Mesenchymal stem cell (in vitro differentiated cells and primary cell): Measurements from ENCODE around the gene PPIG.
"Not testable (repeated sequence)": the region's sequence is repeated elsewhere in the genome, so short reads cannot be mapped to it uniquely, and the experiment has no call there.

Experiments used
- DNase-seq: peaks from one replicate; pipeline ENCODE4 v3.0.0-alpha.2; 2013
- H2AFZ ChIP-seq: one replicate; pipeline ENCODE4 v1.6.1; 2013; ENCODE audit warnings: low read depth, mild to moderate bottlenecking, control low read depth, inconsistent platforms, low read length, moderate library complexity
- H2AK5ac ChIP-seq: 2 replicates; pipeline ENCODE4 v1.6.1; 2013; ENCODE audit warnings: low read length, moderate library complexity, mild to moderate bottlenecking, inconsistent platforms; ENCODE audit not compliant: severe bottlenecking
- H2BK120ac ChIP-seq: one replicate; pipeline ENCODE4 v1.6.1; 2013; ENCODE audit warnings: low read depth, mild to moderate bottlenecking, inconsistent platforms, low read length, moderate library complexity
- H2BK12ac ChIP-seq, 2 experiments: one replicate each; pipeline ENCODE4 v1.6.1; 2013; ENCODE audit warnings: inconsistent platforms in 2 of 2, low read length in 2 of 2, mild to moderate bottlenecking in 2 of 2, moderate library complexity in 2 of 2, control low read depth in 1 of 2
- H2BK15ac ChIP-seq: one replicate; pipeline ENCODE4 v1.6.1; 2013; ENCODE audit warnings: mild to moderate bottlenecking, low read depth, inconsistent platforms; ENCODE audit not compliant: poor library complexity, severe bottlenecking
- H2BK5ac ChIP-seq: 2 replicates; pipeline ENCODE4 v1.6.1; 2013; ENCODE audit warnings: low read depth, mild to moderate bottlenecking, low read length, control low read depth, inconsistent platforms; ENCODE audit not compliant: poor library complexity, severe bottlenecking
- H3K14ac ChIP-seq, 2 experiments: one replicate each; pipeline ENCODE4 v1.6.1; 2013; ENCODE audit warnings: inconsistent platforms in 2 of 2, low read length in 2 of 2, control low read depth in 1 of 2, mild to moderate bottlenecking in 1 of 2, moderate library complexity in 1 of 2
- H3K18ac ChIP-seq, 2 experiments: one replicate each; pipeline ENCODE4 v1.6.1; 2013; ENCODE audit warnings: inconsistent platforms in 2 of 2, low read length in 2 of 2, control low read depth in 1 of 2, low read depth in 1 of 2, mild to moderate bottlenecking in 1 of 2
- H3K23ac ChIP-seq, 2 experiments: one replicate each; pipeline ENCODE4 v1.6.1; 2013; ENCODE audit warnings: inconsistent platforms in 2 of 2, low read length in 2 of 2, mild to moderate bottlenecking in 2 of 2, moderate library complexity in 2 of 2, control low read depth in 1 of 2
- H3K27ac ChIP-seq: 2 replicates; pipeline ENCODE4 v1.5.1; 2013; ENCODE audit warnings: mild to moderate bottlenecking, moderate library complexity, low read length, control low read depth, inconsistent platforms; ENCODE audit not compliant: poor library complexity, severe bottlenecking
- H3K27me3 ChIP-seq, 2 experiments: 2 replicates each; pipeline versions ENCODE4 v1.6.1 to v1.7.0; 2013; ENCODE audit warnings: low read length in 2 of 2, mild to moderate bottlenecking in 2 of 2, moderate library complexity in 2 of 2, control low read depth in 1 of 2, inconsistent platforms in 1 of 2; ENCODE audit not compliant: control insufficient read depth in 1 of 2, insufficient read depth in 1 of 2
- H3K36me3 ChIP-seq, 2 experiments: 2 replicates each; pipeline versions ENCODE4 v1.6.1 to v1.7.0; 2013; ENCODE audit warnings: low read length in 2 of 2, control low read depth in 1 of 2, inconsistent platforms in 1 of 2, low read depth in 1 of 2, mild to moderate bottlenecking in 1 of 2; ENCODE audit not compliant: insufficient read depth in 2 of 2, control insufficient read depth in 1 of 2
- H3K4ac ChIP-seq, 2 experiments: one replicate each; pipeline ENCODE4 v1.6.1; 2013; ENCODE audit warnings: inconsistent platforms in 2 of 2, low read length in 2 of 2, mild to moderate bottlenecking in 2 of 2, moderate library complexity in 2 of 2, control low read depth in 1 of 2, low read depth in 1 of 2
- H3K4me1 ChIP-seq: 2 replicates; pipeline ENCODE4 v1.6.1; 2013; ENCODE audit warnings: low read depth, low read length, control low read depth; ENCODE audit not compliant: control insufficient read depth, insufficient read depth
- H3K4me2 ChIP-seq: 2 replicates; pipeline ENCODE4 v1.6.1; 2013; ENCODE audit warnings: low read length, mild to moderate bottlenecking, inconsistent platforms; ENCODE audit not compliant: poor library complexity, severe bottlenecking
- H3K4me3 ChIP-seq, 2 experiments: 2 replicates each; pipeline versions ENCODE4 v1.5.1 to v1.7.0; 2013; ENCODE audit warnings: low read length in 2 of 2, mild to moderate bottlenecking in 2 of 2, control low read depth in 1 of 2, low read depth in 1 of 2; ENCODE audit not compliant: insufficient read depth in 1 of 2
- H3K79me1 ChIP-seq: replicated peaks from 2 replicates; pipeline ENCODE4 v1.6.1; 2013; ENCODE audit warnings: mild to moderate bottlenecking, control low read depth, low read length, inconsistent platforms; ENCODE audit not compliant: poor library complexity, severe bottlenecking
- H3K9ac ChIP-seq: 2 replicates; pipeline ENCODE4 v1.7.0; 2013; ENCODE audit warnings: mild to moderate bottlenecking, low read length, moderate library complexity
- H3K9me3 ChIP-seq: 2 replicates; pipeline ENCODE4 v1.7.0; 2013; ENCODE audit warnings: mild to moderate bottlenecking, low read length; ENCODE audit not compliant: control insufficient read depth
- H4K8ac ChIP-seq: one replicate; pipeline ENCODE4 v1.6.1; 2013; ENCODE audit warnings: inconsistent platforms, mild to moderate bottlenecking, low read length, moderate library complexity
- H4K91ac ChIP-seq: one replicate; pipeline ENCODE4 v1.6.1; 2013; ENCODE audit warnings: mild to moderate bottlenecking, low read length, inconsistent platforms
- WGBS: methylation state at CpG from one replicate; pipeline ENCODE4 v1.1.7; 2013; ENCODE audit warnings: mixed read lengths; 5-methylcytosine and 5-hydroxymethylcytosine counted together

PPIG gene

GRCh38 chr2:169583518-169583917 lies 633 bp upstream of the PPIG start:
- H2BK12ac ChIP-seq, result no peak overlapping the region

GRCh38 chr2:169585673-169586072 lies 1.5 kb downstream of the PPIG start:
- H2AK5ac ChIP-seq, result no peak overlapping the region
- no peak overlapping the region for H2BK120ac ChIP-seq
- no peak overlapping the region for H2BK5ac ChIP-seq
- H2BK12ac ChIP-seq, result no peak overlapping the region
- H3K4ac ChIP-seq, result no peak overlapping the region
- 11% methylated on average over 3 of the region's 7 CpGs for WGBS
- no peaks in the 10 kb centered on the region for H3K36me3 ChIP-seq
- H3K79me1 ChIP-seq, result no peaks in the 10 kb centered on the region
- H3K4me3 ChIP-seq, result peak overlapping the region in 1 of 2 experiments; percentile 96
- H3K27ac ChIP-seq, result no peak overlapping the region
- no peak overlapping the region for H3K18ac ChIP-seq
- H4K8ac ChIP-seq, result no peak overlapping the region
- peak overlapping the region; percentile 57 for H3K4me2 ChIP-seq
- no peaks in the 10 kb centered on the region for H3K27me3 ChIP-seq
- H3K9ac ChIP-seq, result peak overlapping the region; percentile 100
- H2BK15ac ChIP-seq, result no peak overlapping the region
- H4K91ac ChIP-seq, result no peak overlapping the region
- no peak overlapping the region for H2AFZ ChIP-seq
- H3K14ac ChIP-seq, result no peak overlapping the region
- DNase-seq, result no peak
- H3K23ac ChIP-seq, result no peak overlapping the region
- H3K4me1 ChIP-seq, result peaks cover 2% of the 10 kb centered on the region
- H3K9me3 ChIP-seq, result no peaks in the 10 kb centered on the region

More at GRCh38 chr2:169583518-169583917, 633 bp upstream of the PPIG start:
- Histone ChIP-seq H3K4ac (no peak overlapping the region), H3K9ac (peak overlapping the region; percentile 100), H4K91ac (no peak overlapping the region), H3K27ac (no peak overlapping the region), H3K4me2 (no peak overlapping the region), H2BK15ac (no peak overlapping the region), H4K8ac (no peak overlapping the region), H3K79me1 (no peaks in the 10 kb centered on the region), H3K4me3 (peak overlapping the region in 1 of 2 experiments; percentile 96), H2BK120ac (no peak overlapping the region), H3K27me3 (no peaks in the 10 kb centered on the region), H3K36me3 (no peaks in the 10 kb centered on the region), H3K4me1 (peaks cover 2% of the 10 kb centered on the region), H3K23ac (no peak overlapping the region), H3K9me3 (no peaks in the 10 kb centered on the region), H2AFZ (no peak overlapping the region), H3K18ac (no peak overlapping the region), H2AK5ac (no peak overlapping the region), H3K14ac (no peak overlapping the region), H2BK5ac (no peak overlapping the region)
- no peak for DNase-seq
- WGBS, result 97% methylated on average over 3 of the region's 5 CpGs

GRCh38 chr2:169590804-169591203 lies 6.7 kb downstream of the PPIG start:
- Histone ChIP-seq H2AFZ (no peak overlapping the region), H3K4ac (no peak overlapping the region), H3K27me3 (no peaks in the 10 kb centered on the region), H3K14ac (no peak overlapping the region), H3K9me3 (no peaks in the 10 kb centered on the region), H3K18ac (no peak overlapping the region), H4K8ac (no peak overlapping the region), H4K91ac (no peak overlapping the region), H2BK5ac (no peak overlapping the region), H3K79me1 (no peaks in the 10 kb centered on the region), H3K4me2 (no peak overlapping the region), H3K36me3 (no peaks in the 10 kb centered on the region), H2BK15ac (no peak overlapping the region), H2BK120ac (no peak overlapping the region), H2AK5ac (no peak overlapping the region), H3K27ac (no peak overlapping the region), H3K4me3 (no peak overlapping the region), H3K4me1 (peaks cover 2% of the 10 kb centered on the region), H3K9ac (no peak overlapping the region), H3K23ac (no peak overlapping the region), H2BK12ac (no peak overlapping the region)
- no peak for DNase-seq
- WGBS, result 100% methylated on average over 3 of the region's 8 CpGs

- H2AK5ac ChIP-seq, H2BK12ac ChIP-seq, H3K9me3 ChIP-seq, H4K91ac ChIP-seq, H2BK120ac ChIP-seq, H3K27ac ChIP-seq, DNase-seq, H3K4ac ChIP-seq, H3K27me3 ChIP-seq, H3K14ac ChIP-seq, H3K36me3 ChIP-seq, H4K8ac ChIP-seq, H3K79me1 ChIP-seq, H2AFZ ChIP-seq, H3K4me2 ChIP-seq, H3K9ac ChIP-seq, H2BK5ac ChIP-seq, H3K4me3 ChIP-seq, H2BK15ac ChIP-seq, H3K23ac ChIP-seq, H3K18ac ChIP-seq, H3K4me1 ChIP-seq: not testable (repeated sequence)
- 87% methylated on average over 5 of the region's 7 CpGs for WGBS
These were observed 12.4 kb downstream of the PPIG start for GRCh38 chr2:169596546-169596945.
